ENCODE results near the gene KMT5C. TPM values are rescaled to one million over a fixed set of nuclear protein-coding genes. Genes with fewer than 3 reads are reported as not detected.

KMT5C gene
- total and polyA plus RNA-seq, 8 donors = 12.9 to 27.6 (median 21.8) TPM

DNA sequence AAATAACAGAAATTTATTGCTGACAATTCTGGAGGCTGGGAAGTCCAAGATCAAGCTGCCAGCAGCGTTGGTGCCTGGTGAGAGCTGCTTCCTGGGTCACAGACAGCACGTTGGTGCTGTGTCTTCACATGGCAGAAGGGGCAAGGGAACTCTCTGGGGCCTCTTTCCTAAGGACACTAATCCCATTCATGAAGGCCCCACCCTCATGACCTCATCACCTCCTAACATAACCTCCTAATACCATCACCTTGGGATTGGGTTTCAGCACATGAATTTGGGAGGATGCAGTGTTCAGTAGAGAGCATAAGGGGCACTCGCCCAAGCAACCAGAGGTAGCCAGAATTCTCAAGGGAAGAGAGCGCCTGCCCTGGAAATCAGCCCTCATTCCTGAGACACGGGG is 30.2 kb upstream of the KMT5C start:
- TF ChIP-seq, protein P1, sequence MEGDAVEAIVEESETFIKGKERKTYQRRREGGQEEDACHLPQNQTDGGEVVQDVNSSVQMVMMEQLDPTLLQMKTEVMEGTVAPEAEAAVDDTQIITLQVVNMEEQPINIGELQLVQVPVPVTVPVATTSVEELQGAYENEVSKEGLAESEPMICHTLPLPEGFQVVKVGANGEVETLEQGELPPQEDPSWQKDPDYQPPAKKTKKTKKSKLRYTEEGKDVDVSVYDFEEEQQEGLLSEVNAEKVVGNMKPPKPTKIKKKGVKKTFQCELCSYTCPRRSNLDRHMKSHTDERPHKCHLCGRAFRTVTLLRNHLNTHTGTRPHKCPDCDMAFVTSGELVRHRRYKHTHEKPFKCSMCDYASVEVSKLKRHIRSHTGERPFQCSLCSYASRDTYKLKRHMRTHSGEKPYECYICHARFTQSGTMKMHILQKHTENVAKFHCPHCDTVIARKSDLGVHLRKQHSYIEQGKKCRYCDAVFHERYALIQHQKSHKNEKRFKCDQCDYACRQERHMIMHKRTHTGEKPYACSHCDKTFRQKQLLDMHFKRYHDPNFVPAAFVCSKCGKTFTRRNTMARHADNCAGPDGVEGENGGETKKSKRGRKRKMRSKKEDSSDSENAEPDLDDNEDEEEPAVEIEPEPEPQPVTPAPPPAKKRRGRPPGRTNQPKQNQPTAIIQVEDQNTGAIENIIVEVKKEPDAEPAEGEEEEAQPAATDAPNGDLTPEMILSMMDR (IDR thresholded peaks at IDR 0.05) = no peak
- ATAC-seq (no peak), DNase-seq (no peak)
- intact Hi-C loops (cut with DNase I) = loop anchor here in 1 of 2 donors (10.0 kb wide), 1 partner anchor 75 kb away; the partner anchor contains the start of genes RPL28 and TMEM238
- H3K9me3 ChIP-seq = no peaks in the 10 kb centered on the region
- no peak overlapping the region for H3K27ac ChIP-seq
- H3K4me3 ChIP-seq = no peak overlapping the region
- no peaks in the 10 kb centered on the region for H3K4me1 ChIP-seq
- no peaks in the 10 kb centered on the region for H3K27me3 ChIP-seq
- H3K36me3 ChIP-seq = peaks cover 0 to 9% of the 10 kb centered on the region in 2 donors

DNA sequence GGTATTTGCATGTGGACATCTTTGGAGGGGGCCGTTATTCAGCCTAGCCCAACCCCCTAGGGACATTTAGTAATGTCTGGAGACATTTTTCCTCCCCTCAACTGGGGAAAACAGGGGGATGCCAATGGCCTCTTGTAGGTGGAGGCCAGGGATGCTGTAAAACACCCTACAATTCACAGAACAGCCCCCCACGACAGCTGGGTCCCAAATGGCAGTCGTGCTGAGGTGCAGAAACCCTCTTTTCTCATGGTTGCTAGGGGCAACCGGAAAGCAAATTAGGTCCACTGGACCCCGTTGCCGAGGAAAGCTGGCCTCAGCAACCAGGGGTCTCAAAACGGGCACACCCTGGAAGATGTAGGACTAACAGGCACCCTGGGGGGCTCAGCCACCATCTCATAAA is 29.2 kb upstream of the KMT5C start:
- no peak overlapping the region for H3K4me3 ChIP-seq
- DNase-seq = no peak
- H3K27ac ChIP-seq = no peak overlapping the region
- no peaks in the 10 kb centered on the region for H3K9me3 ChIP-seq
- no peak for ATAC-seq
- H3K4me1 ChIP-seq = no peaks in the 10 kb centered on the region
- intact Hi-C loops (cut with DNase I) = no loop called here
- no peaks in the 10 kb centered on the region for H3K27me3 ChIP-seq
- TF ChIP-seq, protein P1 (IDR thresholded peaks at IDR 0.05) = no peak
- peaks cover 0 to 9% of the 10 kb centered on the region in 2 donors for H3K36me3 ChIP-seq

DNA sequence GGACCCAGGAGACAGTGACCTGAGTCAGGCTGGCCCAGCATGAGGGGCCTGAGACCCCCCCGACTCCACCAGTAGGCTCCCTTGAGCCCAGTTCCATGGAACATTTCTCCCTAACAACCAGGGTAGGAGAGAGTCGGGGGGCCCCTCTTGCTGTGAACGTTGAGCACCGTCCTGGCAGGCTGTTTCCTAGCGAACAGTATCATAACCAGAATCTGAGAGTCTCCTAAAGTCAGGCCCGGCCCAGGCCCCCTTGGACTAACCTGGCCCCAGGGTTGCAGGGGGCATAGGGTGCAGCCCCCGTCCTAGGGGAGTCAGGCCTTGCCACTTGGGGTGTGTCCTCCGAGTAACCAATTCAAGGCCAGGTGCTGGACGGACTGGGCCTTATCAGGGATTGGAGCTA is 28.3 kb upstream of the KMT5C start:
- no peak overlapping the region for H3K4me3 ChIP-seq
- TF ChIP-seq, protein P1 (IDR thresholded peaks at IDR 0.05) = no peak
- intact Hi-C loops (cut with DNase I) = no loop called here
- no peaks in the 10 kb centered on the region for H3K27me3 ChIP-seq
- no peaks in the 10 kb centered on the region for H3K4me1 ChIP-seq
- no peaks in the 10 kb centered on the region for H3K9me3 ChIP-seq
- no peak overlapping the region for H3K27ac ChIP-seq
- ATAC-seq = no peak
- DNase-seq = no peak
- peaks cover 0 to 16% of the 10 kb centered on the region in 2 donors for H3K36me3 ChIP-seq

DNA sequence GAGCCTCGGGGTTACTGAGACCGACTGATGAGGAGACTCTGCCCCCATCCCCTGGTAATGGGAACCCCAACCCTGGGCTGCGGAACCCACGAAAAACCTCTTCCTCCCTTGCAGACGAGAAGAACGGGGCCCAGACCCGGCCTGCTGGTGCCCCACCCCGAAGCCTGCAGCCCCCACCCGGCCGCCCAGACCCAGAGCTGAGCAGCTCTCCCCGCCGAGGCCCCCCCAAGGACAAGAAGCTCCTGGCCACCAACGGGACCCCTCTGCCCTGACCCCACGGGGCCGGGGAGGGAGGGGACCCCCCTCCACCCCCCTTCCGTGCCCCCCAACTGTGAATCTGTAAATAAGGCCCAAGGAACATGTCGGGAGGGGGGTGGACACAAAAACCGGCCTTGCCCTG is 27.9 kb upstream of the KMT5C start:
- intact Hi-C loops (cut with DNase I) = no loop called here
- H3K4me3 ChIP-seq = no peak overlapping the region
- H3K27ac ChIP-seq = no peak overlapping the region
- no peaks in the 10 kb centered on the region for H3K9me3 ChIP-seq
- TF ChIP-seq, protein P1 (IDR thresholded peaks at IDR 0.05) = no peak
- DNase-seq (no peak), ATAC-seq (no peak)
- H3K36me3 ChIP-seq = peaks cover 0 to 20% of the 10 kb centered on the region in 2 donors
- H3K4me1 ChIP-seq = no peaks in the 10 kb centered on the region
- H3K27me3 ChIP-seq = no peaks in the 10 kb centered on the region

DNA sequence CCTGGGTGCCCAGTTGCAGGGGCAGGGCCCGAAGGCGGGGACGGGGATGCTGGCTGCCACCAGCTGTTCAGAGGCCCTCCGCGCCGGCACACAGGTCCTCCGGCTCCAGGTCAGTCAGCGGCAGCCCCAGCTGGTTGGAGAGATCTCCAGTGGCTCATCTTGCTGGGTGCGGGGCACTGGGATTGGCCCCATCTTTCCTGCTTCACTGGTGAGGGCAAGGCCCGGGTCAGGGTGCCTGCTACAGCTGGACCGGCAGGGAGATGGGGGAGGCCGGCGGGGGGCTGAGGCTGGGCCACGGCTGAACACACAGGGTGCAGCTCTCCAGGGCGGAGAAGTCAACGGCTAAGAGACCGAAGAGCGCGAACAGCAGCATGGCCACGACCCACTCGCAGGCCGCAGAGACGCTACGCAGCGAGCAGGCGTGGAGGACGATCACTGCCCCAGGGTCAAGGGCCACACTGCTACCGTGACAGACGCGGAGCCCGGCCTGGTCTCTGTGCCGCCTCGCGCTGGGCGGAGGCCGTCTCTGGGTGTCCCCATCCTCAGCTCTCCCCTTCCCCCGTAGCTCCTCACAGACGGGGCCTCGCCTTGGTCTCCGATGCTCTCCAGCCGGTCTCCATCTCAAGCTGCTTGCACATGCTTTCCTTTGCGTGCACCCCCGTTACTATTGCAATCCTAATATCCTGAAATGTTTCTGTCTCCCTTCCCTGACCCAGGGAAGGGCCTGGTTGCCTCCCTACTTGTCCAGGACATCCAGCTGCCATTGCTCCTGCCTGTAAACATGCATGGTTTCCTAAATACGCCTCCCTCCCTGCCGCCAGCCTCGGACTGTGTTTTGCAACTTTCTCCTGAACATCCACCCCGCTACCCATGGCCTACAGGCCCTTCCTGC is 26.8 kb upstream of the KMT5C start:
- no peak overlapping the region for H3K27ac ChIP-seq
- no peak for DNase-seq
- no peak overlapping the region for H3K4me3 ChIP-seq
- no peaks in the 10 kb centered on the region for H3K9me3 ChIP-seq
- TF ChIP-seq, protein P1 (IDR thresholded peaks at IDR 0.05) = no peak
- no peaks in the 10 kb centered on the region for H3K4me1 ChIP-seq
- intact Hi-C loops (cut with DNase I) = no loop called here
- H3K27me3 ChIP-seq = no peaks in the 10 kb centered on the region
- peaks cover 0 to 22% of the 10 kb centered on the region in 2 donors for H3K36me3 ChIP-seq
- no peak for ATAC-seq
